Lower lobe of right lung (tissue), 2 donors: ENCODE results near the gene CLEC2L. TPM values are rescaled to one million over a fixed set of nuclear protein-coding genes. Genes with fewer than 3 reads are reported as not detected.

Source experiments
- ATAC-seq, 2 donors: fragments of 200-7000 bp; cut with Tn5 transposase; one replicate each; pipeline ENCODE4 v1.9.1; 2020 to 2022; ENCODE audit warnings: mild to moderate bottlenecking in 2 of 2, moderate library complexity in 2 of 2
- DNase-seq: peaks from one replicate; pipeline ENCODE4 v3.0.0-alpha.2; 2020
- H3K27ac ChIP-seq: fragments of 200-600 bp; one replicate; pipeline ENCODE4 v1.8.0; 2022
- H3K27me3 ChIP-seq: fragments of 200-600 bp; one replicate; pipeline ENCODE4 v1.8.0; 2022; ENCODE audit warnings: low read depth
- H3K36me3 ChIP-seq: fragments of 200-600 bp; one replicate; pipeline ENCODE4 v1.8.0; 2022; ENCODE audit warnings: mild to moderate bottlenecking
- H3K4me1 ChIP-seq: fragments of 200-600 bp; one replicate; pipeline ENCODE4 v1.8.0; 2022
- H3K4me3 ChIP-seq: fragments of 200-600 bp; one replicate; pipeline ENCODE4 v1.8.0; 2022; ENCODE audit warnings: mild to moderate bottlenecking
- H3K9me3 ChIP-seq: fragments of 200-600 bp; one replicate; pipeline ENCODE4 v1.8.0; 2022
- intact Hi-C: fragments of 100-400 bp; cut with DNase I; formaldehyde crosslinking; loops from one replicate; pipeline ENCODE4 v1.11.0; 2022
- total RNA-seq: library from RNA; stranded (reverse); fragmentation: NEBNext Ultra II Directional; extraction: Animal tissue kit (Norgen Biotek cat#: 25700); gene quantifications from one replicate; pipeline ENCODE4 v1.2.1, GENCODE V29; 2021
- TF ChIP-seq, protein P1 (sequence below): fragments of 200-600 bp; IDR thresholded peaks from one replicate; pipeline ENCODE4 v1.8.0; 2022; ENCODE audit warnings: antibody characterized with exemption, mild to moderate bottlenecking
- donor health status: DM: no; HTN: yes; CAD: no; lungs with severe emphysema.

The CLEC2L gene
- total RNA-seq, 1 donor from 2014 or later, result not detected

DNA sequence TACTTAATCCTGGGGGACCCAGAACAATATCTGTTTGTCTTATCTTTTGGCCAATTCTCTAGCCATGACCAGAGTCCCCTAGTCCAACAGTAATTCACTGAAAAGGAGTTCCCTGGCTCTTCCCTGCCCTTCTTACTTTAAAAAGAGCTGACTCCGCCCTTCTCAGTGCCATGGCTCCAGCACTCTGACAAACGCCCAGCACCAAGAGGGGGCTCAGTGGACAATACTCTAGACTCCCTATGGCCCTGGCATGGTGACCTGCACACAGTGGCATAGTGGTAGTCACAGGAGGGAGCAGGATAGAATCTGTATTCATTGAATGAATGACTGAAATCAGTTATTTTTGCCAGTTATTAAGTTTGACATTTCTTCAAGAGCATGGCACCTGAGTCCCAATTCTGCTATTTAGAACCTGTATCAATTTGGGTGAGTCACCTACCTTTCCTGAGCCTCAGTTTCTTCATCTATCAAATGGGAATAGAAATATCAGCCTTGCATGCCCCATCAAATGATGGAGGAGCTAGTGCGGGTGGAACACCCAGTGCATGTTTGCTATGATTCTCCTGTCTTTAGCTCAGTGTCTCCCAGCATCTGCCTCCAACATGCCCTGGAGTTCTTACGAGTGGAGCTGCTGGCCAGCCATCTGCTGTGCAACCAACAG, 69.4 kb downstream of the CLEC2L start:
- Histone ChIP-seq H3K9me3 (no peaks in the 10 kb centered on the region), H3K36me3 (peaks cover 96% of the 10 kb centered on the region), H3K4me3 (no peak overlapping the region), H3K4me1 (peaks cover 5% of the 10 kb centered on the region), H3K27me3 (no peaks in the 10 kb centered on the region), H3K27ac (no peak overlapping the region)
- DNase-seq (no peak), ATAC-seq (no peak)
- intact Hi-C loops, result no loop called here
- TF ChIP-seq, protein P1, sequence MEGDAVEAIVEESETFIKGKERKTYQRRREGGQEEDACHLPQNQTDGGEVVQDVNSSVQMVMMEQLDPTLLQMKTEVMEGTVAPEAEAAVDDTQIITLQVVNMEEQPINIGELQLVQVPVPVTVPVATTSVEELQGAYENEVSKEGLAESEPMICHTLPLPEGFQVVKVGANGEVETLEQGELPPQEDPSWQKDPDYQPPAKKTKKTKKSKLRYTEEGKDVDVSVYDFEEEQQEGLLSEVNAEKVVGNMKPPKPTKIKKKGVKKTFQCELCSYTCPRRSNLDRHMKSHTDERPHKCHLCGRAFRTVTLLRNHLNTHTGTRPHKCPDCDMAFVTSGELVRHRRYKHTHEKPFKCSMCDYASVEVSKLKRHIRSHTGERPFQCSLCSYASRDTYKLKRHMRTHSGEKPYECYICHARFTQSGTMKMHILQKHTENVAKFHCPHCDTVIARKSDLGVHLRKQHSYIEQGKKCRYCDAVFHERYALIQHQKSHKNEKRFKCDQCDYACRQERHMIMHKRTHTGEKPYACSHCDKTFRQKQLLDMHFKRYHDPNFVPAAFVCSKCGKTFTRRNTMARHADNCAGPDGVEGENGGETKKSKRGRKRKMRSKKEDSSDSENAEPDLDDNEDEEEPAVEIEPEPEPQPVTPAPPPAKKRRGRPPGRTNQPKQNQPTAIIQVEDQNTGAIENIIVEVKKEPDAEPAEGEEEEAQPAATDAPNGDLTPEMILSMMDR, result no peak

DNA sequence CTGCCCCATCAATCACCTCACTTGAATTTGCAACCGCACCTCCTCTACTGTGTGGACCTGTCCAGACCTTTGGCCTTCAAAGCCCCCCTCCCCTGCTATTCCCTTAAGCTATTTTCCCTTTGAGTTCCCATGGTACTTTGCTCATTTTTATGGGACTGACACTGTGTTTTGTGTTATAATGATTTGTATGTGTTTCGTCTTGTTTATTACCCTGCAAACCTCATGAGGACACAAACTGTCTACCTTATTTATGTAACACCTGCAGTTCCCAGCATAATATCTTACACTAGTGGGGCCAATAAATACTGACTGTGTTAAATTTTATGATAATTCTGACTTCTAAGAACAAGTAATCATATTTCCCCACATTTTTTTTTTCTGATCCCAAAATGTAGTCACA, 70.6 kb downstream of the CLEC2L start:
- Histone ChIP-seq H3K9me3 (no peaks in the 10 kb centered on the region), H3K27me3 (no peaks in the 10 kb centered on the region), H3K4me3 (no peak overlapping the region), H3K27ac (no peak overlapping the region), H3K36me3 (peaks cover 99% of the 10 kb centered on the region), H3K4me1 (no peaks in the 10 kb centered on the region)
- TF ChIP-seq, protein P1, result no peak
- ATAC-seq (no peak), DNase-seq (no peak)
- intact Hi-C loops, result no loop called here

Other genes with a start within 250 kb of the CLEC2L start
- 10.8 TPM for gene FMC1, start 182.3 kb upstream of the CLEC2L start, total RNA-seq
- 74.6 TPM for gene LUC7L2, start 163.8 kb upstream of the CLEC2L start, total RNA-seq
- 7.7 TPM for gene KLRG2, start 40.0 kb upstream of the CLEC2L start, total RNA-seq